SH-SY5Y (cell line): ENCODE measurements around the gene RELN.

Source experiments
- GATA2 ChIP-seq: IDR thresholded peaks from 2 replicates; pipeline ENCODE4 v1.6.1; 2011; ENCODE audit warnings: mild to moderate bottlenecking, low read depth, low read length
- GATA3 ChIP-seq: IDR thresholded peaks from 2 replicates; pipeline ENCODE4 v1.6.1; 2011; ENCODE audit warnings: low read depth, mild to moderate bottlenecking, low read length, moderate library complexity

- TF ChIP-seq GATA3 (no peak), GATA2 (no peak)
These were observed 564.3 kb downstream of the RELN start for GRCh38 chr7:103425177-103425576.
